ENCODE data around the gene KCNH2.

DNA sequence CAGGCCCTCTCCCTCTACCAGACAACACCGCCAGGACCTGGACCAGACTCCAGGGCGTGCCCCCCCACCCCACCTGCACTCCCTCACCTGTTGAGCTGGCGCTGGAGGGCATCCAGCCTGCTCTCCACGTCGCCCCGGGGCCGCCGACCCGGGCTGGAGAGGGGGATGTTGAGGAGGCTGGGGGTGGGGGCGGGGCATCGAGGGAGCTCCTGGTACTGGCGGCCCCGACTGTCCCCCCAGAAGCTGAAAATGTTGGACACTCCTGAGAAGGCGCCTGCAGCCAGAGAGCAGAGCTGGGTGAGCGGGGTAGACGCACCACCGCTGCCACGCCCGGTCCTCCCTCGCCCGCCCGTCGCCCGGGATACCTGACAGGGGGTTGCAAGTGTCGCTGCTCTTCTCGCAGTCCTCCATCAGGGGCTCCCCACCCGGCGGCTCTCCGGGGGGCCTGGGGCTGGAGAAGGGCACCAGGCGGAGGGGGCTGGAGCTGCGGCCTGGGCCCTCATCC is 30.8 kb downstream of the KCNH2 start:
- TF ChIP-seq CTCF (IDR thresholded peaks at IDR 0.05) (no peak), POLR2A (IDR thresholded peaks at IDR 0.05) (no peak)
